GM21619 (cell line): Measurements from ENCODE around the gene FXN.
"Not testable (repeated sequence)": the region's sequence is repeated elsewhere in the genome, so short reads cannot be mapped to it uniquely, and the experiment has no call there.

Experiments used
- ATAC-seq: cut with Tn5 transposase; IDR thresholded peaks from one replicate; pipeline ENCODE4 v1.9.1; 2021; ENCODE audit not compliant: unreplicated experiment

Gene FXN

GRCh38 chr9:69035438-69036308 is at the start of gene FXN:
Gene FXN, plus strand, starts transcription at chr9:69035752. Its CDS starts 31 bp downstream, at chr9:69035783.
- peak; percentile 92 for ATAC-seq

DNA sequence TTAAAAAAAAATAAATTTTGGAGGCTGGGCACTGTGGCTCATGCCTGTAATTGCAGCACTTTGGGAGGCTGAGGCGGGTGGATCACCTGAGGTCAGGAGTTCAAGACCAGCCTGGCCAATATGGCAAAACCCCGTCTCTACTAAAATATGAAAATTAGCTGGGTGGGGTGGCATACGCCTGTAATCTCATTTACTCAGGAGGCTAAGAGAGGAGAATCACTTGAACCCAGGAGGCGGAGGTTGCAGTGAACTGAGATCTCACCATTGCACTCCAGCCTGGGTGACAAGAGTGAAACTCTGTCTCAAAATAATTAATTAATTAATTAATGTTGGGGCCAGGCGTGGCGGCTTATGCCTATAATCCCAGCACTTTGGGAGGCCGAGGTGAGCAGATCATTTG is 48.6 kb upstream of the FXN start:
- not testable (repeated sequence) for ATAC-seq

- ATAC-seq = no peak
Observed at GRCh38 chr9:68991457-68991856, 44.1 kb upstream of the FXN start.

GRCh38 chr9:68995776-68996175 is 39.8 kb upstream of the FXN start:
- ATAC-seq = no peak

DNA sequence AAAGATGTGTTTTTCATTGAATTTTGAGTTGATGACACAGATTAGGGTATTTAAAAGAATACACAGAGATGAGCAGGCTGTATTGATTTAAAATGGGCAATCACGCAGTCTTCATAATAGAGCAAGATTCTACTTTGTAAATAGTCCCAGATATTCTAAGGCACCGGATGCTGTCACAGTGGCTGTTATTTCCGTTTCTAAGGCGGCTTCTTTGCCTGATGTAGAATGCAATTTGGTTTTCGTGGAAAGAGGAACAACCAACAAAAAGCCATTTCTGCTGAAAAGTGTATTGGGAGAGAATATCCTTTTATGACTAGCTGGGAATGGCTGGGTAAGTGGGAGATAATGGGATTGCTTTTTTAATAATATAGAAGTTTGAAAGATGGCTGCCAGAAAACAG is 39.1 kb upstream of the FXN start:
- no peak for ATAC-seq

GRCh38 chr9:68997666-68998065 is 37.9 kb upstream of the FXN start:
- no peak for ATAC-seq

DNA sequence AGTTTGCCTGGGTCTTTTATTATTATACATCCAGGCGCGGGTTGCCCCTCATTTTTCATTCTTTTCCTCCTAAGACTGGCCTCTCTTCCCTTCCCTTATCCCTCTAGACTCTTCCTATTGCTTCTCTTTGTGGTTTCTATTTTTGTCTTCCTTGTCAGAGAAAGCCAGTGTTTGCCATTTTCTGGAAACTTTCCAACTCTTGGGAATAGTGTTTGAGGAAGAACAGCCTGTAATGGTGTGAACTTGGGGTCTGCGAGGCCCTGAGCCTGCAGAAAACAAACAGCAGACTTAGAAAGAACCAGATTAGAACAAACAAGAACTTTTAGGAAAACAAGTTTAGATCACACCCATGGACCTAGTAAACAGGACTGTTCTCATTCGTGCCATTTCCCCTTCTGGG is 37.2 kb upstream of the FXN start:
- ATAC-seq = no peak

- ATAC-seq = no peak
Observed at GRCh38 chr9:68998812-68999211, 36.7 kb upstream of the FXN start.

- ATAC-seq = peak; percentile 77
Observed at GRCh38 chr9:68999393-69000105, 36.0 kb upstream of the FXN start.

GRCh38 chr9:69001921-69002320 is 33.6 kb upstream of the FXN start:
- ATAC-seq = no peak

DNA sequence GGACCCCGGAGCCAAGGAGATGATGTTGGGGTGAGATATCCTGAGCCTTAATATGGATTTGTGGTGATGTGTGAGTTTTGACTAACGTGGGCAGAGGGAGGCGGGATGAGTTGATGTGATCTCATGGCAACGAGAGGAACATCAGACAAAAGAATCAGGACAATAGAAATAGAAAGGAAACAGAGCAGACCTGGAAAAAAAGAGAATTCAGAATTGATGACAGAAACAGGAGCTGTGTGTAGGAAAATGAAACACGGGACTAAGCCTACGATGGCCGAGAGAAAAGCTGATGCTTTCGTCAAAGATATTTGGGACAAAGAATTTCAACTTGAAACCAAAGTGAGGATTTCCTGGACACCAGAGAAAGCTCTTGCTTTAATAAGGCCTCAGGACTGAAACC is 32.5 kb upstream of the FXN start:
- ATAC-seq = no peak

- no peak for ATAC-seq
Observed at GRCh38 chr9:69004836-69005235, 30.7 kb upstream of the FXN start.

GRCh38 chr9:69009708-69010107 is 25.8 kb upstream of the FXN start:
- no peak for ATAC-seq

DNA sequence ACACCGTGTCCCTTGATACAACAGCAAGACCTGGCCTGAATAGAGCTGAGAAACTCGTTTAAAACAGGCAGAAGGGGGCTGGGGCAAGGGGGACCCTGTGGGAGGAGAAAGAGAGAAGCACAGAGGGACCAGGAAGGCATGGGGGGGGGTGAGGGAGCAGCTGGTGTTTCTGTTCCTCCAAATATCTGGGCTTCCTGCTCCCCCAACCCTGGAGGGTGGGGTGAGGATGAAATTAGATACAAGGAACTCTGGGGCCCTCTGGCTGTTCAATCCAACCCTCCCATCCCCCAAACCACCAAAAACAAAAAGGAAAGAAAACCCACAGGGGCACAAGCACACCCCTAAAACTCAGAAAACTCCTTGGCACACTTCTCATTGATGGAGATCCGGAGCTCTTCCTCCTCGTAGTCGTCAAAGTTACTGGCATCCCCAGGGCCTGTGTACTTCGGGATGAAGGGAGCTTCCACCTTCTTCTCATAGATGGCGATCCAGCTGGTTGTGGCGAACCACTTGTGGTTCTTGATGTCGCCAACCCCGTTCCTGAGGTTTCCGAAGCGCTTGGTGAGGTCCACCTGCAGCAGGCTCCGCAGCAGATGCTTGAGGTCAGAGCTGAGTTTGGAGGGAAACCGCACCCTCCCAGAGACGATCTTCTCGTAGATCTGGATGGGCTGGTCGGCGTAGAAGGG is 22.7 kb upstream of the FXN start:
- ATAC-seq = no peak

DNA sequence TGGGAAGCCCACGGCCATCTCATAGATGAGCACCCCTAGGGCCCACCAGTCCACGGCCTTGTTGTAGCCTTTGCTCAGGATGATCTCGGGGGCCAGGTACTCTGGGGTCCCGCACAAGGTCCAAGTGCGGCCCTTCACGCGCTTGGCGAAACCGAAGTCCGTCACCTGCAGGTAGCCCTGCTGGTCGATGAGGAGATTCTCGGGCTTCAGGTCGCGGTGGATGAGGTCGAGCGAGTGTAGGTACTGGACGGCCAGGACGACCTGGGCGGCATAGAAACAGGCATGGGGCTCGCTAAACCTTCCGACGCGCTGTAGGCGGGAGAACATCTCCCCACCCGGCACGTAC is 22.2 kb upstream of the FXN start:
- ATAC-seq = no peak

- no peak for ATAC-seq
Observed at GRCh38 chr9:69014013-69014412, 21.5 kb upstream of the FXN start, which contains the start of gene PRKACG. Gene PRKACG, minus strand, starts transcription at chr9:69014113. Its CDS starts 21 bp downstream, at chr9:69014092.

- no peak for ATAC-seq
Observed at GRCh38 chr9:69016191-69017096, 19.1 kb upstream of the FXN start.

- ATAC-seq = no peak
Observed at GRCh38 chr9:69018737-69019136, 16.8 kb upstream of the FXN start.

DNA sequence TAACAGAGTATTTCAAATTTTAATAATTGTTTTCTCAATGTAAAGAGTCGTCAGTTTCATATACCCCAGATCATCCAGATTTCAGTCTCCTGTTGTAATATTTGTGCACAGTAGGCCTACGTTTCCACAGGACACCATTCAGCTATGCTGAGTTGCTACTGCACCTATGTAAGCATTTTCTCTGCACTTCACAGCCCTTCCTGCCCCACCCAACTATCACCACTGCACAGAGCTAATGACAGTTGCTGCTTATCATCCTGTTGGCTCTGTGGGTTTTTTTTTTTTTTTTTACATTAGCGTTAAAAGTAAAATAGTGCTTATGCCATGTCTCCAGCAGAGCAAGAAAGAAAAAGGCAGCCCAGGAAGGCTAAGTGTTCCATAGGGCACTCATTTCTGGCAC is 15.7 kb upstream of the FXN start:
- ATAC-seq = no peak

DNA sequence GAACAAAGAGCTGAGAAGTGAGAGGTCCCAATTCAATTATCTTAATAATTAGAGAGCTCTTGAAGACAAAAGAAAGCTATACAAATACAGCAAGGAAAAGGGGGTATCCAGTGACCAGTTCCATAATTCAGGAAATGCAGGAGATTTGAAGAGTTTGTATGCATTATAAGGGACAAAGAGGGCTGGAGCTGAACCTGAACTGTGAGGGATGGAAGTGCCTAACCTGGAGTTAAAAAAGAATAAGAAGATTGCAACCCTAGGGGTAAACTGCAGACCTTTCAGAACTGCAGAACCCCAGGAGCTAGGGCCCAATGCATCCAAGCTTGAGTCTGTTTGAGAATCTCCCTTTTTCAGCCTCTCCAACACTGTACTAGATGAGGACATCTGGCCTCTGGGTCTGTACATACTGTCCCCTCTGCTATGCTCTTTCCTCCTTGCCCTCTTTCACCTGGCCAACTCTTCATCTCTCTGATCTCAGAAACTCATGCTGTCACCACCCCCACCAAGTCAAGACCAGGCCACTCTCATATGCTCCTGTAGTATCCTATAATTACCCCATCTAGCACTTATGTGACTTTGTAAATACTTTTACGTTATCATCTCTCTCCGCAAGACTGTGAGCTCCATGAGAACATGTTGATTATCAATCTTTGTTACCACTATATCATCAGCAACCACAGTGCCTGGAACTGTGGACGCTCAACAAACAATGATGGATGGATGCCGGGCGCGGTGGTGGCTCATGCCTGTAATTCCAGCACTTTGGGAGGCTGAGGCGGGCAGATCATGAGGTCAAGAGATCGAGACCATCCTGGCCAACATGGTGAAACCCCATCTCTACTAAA is 15.0 kb upstream of the FXN start:
- no peak for ATAC-seq
